IPS-NIHi7 (cell line): ENCODE measurements around the gene C2orf49.

Source experiments
- DNase-seq: peaks from one replicate; pipeline ENCODE4 v3.0.0; 2012; ENCODE audit warnings: mixed read lengths; ENCODE audit errors: extremely low spot score

C2orf49 gene

GRCh38 chr2:105362862-105363591, 25.7 kb downstream of the C2orf49 start:
- no peak for DNase-seq

DNA sequence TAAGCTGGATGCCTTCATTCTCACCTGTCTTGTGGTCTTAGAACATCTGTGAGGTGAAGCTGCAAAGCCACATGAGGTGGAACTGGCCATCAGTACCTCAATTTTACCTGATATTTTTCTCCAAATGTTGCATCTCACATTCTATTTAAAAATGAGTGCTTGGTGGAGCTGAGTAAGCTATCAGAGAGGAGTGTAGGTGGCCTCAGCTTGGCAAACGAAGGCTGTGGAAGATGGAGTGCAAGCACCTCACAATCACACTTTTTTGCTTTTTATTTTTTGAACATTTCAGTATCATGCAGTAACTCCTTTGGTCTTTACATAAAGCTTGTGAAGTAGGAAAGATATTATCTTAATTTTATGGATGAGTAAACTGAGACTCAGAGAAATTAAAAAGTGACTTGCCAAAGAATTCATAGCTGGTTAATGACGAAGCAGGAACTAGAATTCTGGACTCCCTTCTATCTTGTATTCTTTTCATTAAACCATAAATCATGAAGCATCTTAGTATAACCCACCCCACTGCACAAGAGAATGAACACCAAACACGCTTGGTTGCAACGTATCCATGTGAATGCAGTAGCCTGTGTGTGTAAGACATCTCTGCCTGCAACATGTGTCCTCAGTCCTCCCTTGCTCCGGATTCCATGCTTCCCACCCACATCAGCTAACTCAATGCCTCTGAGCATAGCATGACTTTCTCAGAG, 27.2 kb downstream of the C2orf49 start:
- no peak for DNase-seq

DNA sequence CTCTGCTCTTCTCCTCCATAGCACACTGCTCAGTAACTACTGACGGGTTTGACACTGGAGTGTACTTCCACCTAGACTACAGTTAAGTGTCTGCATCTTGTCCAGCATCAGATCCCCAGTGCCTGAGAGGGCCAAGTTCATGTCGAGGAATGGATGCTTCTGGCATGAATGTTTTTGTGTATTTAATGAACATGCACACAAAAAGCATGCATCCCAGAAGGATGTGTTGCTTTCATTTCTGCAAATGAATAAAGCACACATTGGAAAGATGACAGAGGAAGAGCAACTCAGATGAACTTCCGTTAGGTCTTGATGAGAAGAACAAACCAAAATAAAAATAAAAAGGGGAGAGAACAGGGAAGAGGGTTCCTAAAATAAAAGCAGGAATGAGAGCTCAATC, 27.9 kb downstream of the C2orf49 start:
- no peak for DNase-seq

DNA sequence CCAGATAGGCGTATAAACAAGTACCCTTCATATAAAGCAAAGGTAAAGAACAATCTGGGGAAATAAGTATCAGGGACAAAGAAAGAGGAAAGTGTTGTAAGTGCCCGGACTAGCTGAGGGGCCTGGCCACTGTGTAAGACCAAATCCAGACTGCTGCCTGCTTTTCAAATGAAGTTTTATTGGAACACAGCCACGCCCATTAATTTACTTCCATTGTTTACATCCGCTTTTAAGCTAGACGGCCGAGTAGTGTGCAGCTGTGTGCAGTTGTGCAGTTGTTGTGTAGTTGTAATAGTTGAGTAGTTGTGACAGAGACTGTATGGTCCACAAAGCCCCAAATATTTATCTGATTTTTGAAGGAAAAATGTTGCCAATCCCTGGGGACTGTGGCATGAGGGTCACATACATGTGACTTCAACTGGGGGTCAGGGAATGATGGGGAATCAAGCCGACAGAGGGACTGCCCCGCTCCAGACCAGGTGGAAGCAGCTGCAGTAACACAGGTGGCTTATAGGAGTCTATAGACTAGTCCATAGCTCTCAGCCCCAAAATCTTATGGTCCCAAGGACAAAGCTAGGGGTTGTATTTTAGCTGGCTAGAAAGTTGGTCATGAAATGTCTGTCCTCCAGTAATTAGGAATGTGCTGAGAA, 31.5 kb downstream of the C2orf49 start:
- DNase-seq, result no peak

- DNase-seq, result peak; percentile 85
Observed at GRCh38 chr2:105369777-105370690, 32.7 kb downstream of the C2orf49 start.

DNA sequence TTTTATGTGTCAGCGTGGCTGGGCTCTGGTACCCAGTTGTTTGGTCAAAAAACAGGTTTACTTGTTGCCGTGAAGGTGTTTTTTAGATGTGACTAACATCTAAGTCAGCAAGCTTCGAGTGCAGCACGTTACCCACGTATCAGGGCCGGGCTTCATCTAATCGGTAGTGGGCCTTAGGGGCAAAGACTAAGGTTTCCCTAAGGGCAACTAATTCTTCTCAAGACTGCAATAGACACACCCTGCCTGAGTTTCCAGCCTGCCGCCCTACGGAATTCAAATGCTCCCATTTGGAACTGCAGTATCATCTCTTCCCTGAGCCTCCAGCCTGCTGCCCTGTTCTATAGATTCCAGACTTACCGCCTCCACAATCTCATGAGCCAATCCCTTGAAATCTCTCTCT, 33.8 kb downstream of the C2orf49 start:
- no peak for DNase-seq

- DNase-seq, result no peak
Observed at GRCh38 chr2:105371810-105372209, 34.5 kb downstream of the C2orf49 start.

- DNase-seq, result no peak
Observed at GRCh38 chr2:105373344-105373781, 36.0 kb downstream of the C2orf49 start.

- no peak for DNase-seq
Observed at GRCh38 chr2:105373895-105374401, 36.6 kb downstream of the C2orf49 start.

GRCh38 chr2:105375001-105375561, 37.7 kb downstream of the C2orf49 start:
- DNase-seq, result no peak

GRCh38 chr2:105376010-105376409, 38.7 kb downstream of the C2orf49 start:
- no peak for DNase-seq

DNA sequence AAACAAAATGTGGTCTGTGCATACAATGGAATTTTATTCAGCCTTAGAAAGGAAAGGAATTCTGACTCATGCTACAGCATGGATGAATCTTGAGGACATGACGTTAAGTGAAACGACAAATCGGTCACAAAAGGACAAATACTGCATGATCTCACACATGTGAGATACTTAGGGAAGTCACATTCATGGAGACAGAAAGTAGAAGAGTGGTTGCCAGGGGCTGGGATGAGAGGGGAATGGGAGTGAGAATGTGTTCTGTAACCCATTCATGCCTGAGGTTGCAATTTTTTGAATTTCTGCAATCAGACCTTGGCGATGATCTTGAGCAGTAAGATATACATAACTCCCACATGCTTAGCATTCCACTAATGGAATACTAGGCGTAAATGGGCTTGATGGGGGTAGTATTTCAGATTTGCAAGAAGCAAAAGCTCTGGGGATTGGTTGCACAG, 39.5 kb downstream of the C2orf49 start:
- no peak for DNase-seq

GRCh38 chr2:105377871-105378270, 40.5 kb downstream of the C2orf49 start:
- DNase-seq, result no peak

GRCh38 chr2:105378276-105378840, 41.0 kb downstream of the C2orf49 start:
- no peak for DNase-seq

GRCh38 chr2:105378921-105379383, 41.6 kb downstream of the C2orf49 start:
- no peak for DNase-seq

- DNase-seq, result no peak
Observed at GRCh38 chr2:105379741-105380186, 42.4 kb downstream of the C2orf49 start.

GRCh38 chr2:105380432-105381100, 43.2 kb downstream of the C2orf49 start:
- DNase-seq, result no peak

- DNase-seq, result no peak
Observed at GRCh38 chr2:105381101-105381668, 43.8 kb downstream of the C2orf49 start.

DNA sequence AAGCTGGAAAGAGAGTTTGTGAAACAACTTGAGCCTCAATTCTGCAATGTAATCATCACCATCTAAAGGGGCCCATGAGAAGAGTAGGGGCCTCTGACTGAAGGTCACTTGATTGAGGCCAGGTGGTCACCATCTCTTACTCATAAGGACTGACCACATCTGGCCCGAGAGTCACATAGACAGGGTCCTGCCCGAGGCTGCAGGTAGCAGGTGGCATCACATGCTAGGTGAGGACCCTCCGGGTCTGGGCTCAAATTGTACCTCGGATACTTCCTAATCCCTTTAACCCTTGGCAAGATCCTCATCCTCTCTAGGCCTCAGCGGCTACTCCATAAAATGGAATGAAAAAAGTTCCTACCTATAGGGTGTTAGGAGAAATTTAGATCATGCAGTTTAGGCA, 44.8 kb downstream of the C2orf49 start:
- no peak for DNase-seq
